Omental fat pad (tissue), 4 donors: ENCODE results near the gene CYB5R4. TPM values are rescaled to one million over a fixed set of nuclear protein-coding genes. Genes with fewer than 3 reads are reported as not detected.

Source experiments
- ATAC-seq: fragments of 150-250 bp; one replicate; pipeline ENCODE4 v1.9.1; 2016; ENCODE audit warnings: mild to moderate bottlenecking, moderate library complexity; ENCODE audit not compliant: low FRiP score
- DNase-seq: peaks from one replicate; pipeline ENCODE4 v3.0.0-alpha.2; 2019; ENCODE audit warnings: low spot score
- total RNA-seq, 4 donors: library from RNA; depleted of rRNA; stranded (reverse); fragments of >200 nt; gene quantifications; one replicate each; pipeline ENCODE4 v1.1.0, GENCODE V29; 2016
- TF ChIP-seq, protein P1 (sequence below), 3 donors: fragments of 450-650 bp; IDR thresholded peaks; one replicate each; pipeline ENCODE4 v1.5.1; 2016 to 2017; ENCODE audit warnings: antibody characterized with exemption in 3 of 3, mild to moderate bottlenecking in 3 of 3, moderate library complexity in 2 of 3

The CYB5R4 gene
- 10 to 100 TPM in 2 of 4 donors, 1 to 10 TPM in 2; 7.2 to 12.8 (median 10.7) TPM for total RNA-seq

- ATAC-seq: peak; percentile 100
- DNase-seq: peak; percentile 72
- TF ChIP-seq, protein P1, sequence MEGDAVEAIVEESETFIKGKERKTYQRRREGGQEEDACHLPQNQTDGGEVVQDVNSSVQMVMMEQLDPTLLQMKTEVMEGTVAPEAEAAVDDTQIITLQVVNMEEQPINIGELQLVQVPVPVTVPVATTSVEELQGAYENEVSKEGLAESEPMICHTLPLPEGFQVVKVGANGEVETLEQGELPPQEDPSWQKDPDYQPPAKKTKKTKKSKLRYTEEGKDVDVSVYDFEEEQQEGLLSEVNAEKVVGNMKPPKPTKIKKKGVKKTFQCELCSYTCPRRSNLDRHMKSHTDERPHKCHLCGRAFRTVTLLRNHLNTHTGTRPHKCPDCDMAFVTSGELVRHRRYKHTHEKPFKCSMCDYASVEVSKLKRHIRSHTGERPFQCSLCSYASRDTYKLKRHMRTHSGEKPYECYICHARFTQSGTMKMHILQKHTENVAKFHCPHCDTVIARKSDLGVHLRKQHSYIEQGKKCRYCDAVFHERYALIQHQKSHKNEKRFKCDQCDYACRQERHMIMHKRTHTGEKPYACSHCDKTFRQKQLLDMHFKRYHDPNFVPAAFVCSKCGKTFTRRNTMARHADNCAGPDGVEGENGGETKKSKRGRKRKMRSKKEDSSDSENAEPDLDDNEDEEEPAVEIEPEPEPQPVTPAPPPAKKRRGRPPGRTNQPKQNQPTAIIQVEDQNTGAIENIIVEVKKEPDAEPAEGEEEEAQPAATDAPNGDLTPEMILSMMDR (IDR thresholded peaks at IDR 0.05): no peak
Observed at GRCh38 chr6:83859410-83860358, at the start of gene CYB5R4. Gene CYB5R4, plus strand, starts transcription at chr6:83859689. Its CDS starts 94 bp downstream, at chr6:83859783.

DNA sequence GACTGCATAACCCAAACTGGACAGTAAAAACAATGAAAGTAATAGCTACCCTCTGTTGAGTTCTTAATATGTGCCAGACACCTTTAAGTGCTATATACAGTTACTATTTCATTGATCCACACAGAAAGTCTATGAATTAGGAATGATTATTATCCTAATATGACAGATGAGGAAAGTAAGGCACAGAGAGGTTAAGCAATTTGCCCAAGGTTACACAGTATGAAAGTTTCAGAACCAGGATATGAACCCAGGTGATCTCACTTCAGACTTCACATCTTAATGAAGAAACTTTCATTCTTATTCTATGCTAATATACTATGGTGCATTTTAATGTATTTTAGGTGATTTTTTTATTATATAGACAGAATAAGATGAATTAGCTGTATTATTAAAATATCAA, 46.9 kb upstream of the CYB5R4 start:
- DNase-seq (no peak), ATAC-seq (no peak)
- TF ChIP-seq, protein P1 (IDR thresholded peaks at IDR 0.05): no peak

- DNase-seq (no peak), ATAC-seq (no peak)
- TF ChIP-seq, protein P1 (IDR thresholded peaks at IDR 0.05): no peak
Observed at GRCh38 chr6:83815631-83816272, 43.7 kb upstream of the CYB5R4 start.

GRCh38 chr6:83822629-83823169, 36.8 kb upstream of the CYB5R4 start:
- DNase-seq (no peak), ATAC-seq (no peak)
- TF ChIP-seq, protein P1 (IDR thresholded peaks at IDR 0.05): no peak

DNA sequence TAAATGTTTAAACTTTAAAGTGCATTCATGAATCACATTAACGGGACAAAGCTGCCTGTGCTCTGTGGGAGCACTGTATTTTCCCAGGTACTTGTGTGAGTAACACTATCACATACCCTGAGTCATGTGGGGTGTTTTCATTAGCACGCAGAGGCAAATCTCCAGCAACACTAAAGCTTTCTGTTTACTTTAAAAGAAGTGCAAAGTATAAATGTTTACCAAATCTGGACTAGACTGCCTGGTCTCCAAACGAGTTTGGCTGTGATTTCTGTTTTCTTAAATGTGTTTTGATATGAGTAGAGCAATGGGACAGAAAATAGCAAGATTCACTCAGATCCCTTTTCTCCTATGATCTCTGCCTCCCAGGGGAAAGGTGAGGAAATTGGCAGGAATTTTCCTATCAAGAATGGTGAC, 35.1 kb upstream of the CYB5R4 start:
- TF ChIP-seq, protein P1 (IDR thresholded peaks at IDR 0.05): no peak

DNA sequence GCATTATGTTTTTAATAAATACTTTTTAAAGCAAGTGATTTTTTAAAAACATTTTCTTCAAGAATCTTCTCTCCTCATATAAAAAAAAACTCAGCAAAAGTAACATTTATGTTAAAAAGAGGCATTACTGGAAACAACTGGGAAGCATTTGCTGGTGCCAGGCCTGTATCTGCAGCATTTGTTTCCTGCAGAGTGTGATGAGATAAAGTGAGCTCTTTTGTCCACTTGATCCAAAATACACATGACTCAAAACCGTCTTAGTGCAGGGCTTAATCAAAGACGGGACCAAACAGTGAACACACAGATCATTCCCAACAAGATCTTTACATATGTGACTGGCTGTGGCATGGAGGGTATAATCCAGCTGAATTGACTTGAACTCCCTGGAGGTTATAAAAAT, 34.7 kb upstream of the CYB5R4 start:
- no peak for ATAC-seq
- TF ChIP-seq, protein P1 (IDR thresholded peaks at IDR 0.05): no peak
- DNase-seq: no peak

More for the DNA sequence above, 35.1 kb upstream of the CYB5R4 start:
- DNase-seq (no peak), ATAC-seq (no peak)
